ENCODE results near the gene ZRANB3. TPM values are rescaled to one million over a fixed set of nuclear protein-coding genes. Genes with fewer than 3 reads are reported as not detected.

Gene ZRANB3
- total RNA-seq, 1 donor from 2014 or later: 8.9 TPM

DNA sequence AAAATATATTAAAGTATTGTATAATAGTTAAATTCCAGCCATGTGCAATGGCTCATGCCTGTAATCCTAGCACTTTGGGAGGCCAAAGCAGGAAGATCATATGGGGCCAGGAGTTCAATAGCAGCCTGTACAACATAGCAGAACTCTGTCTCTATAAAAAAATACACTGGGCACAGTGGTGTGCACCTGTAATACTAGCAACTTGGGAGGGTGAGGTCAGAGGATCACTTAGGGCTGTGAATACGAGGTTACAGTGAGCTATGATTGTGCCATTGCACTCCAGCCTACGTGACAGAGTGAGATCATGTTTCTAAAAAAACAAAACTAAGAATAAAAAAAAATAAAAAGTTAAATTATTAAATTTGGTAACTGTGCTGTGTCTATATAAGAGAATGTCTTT lies 36.1 kb downstream of the ZRANB3 start:
- no peaks in the 10 kb centered on the region for H3K36me3 ChIP-seq (ENCODE audit: insufficient read depth, low read length)
- Mint-ChIP-seq H3K4me1 (ENCODE audit: low read depth, unreplicated experiment) (peaks cover 9% of the 10 kb centered on the region), H3K27me3 (ENCODE audit: low read depth, unreplicated experiment) (no peaks in the 10 kb centered on the region), H3K36me3 (ENCODE audit: low read depth, unreplicated experiment) (peaks cover 11% of the 10 kb centered on the region), H3K9me3 (ENCODE audit: unreplicated experiment) (peaks cover 6% of the 10 kb centered on the region), H3K27ac (ENCODE audit: unreplicated experiment) (no peak overlapping the region), H3K4me3 (ENCODE audit: unreplicated experiment) (no peak overlapping the region)
- H3K4me1 ChIP-seq (ENCODE audit: insufficient read depth, low read length): no peaks in the 10 kb centered on the region
- H3K79me2 ChIP-seq (ENCODE audit: insufficient read depth, low read length): no peaks in the 10 kb centered on the region
- H3K27me3 ChIP-seq (ENCODE audit: insufficient read depth, low read length): no peaks in the 10 kb centered on the region
- no peaks in the 10 kb centered on the region for H4K20me1 ChIP-seq (ENCODE audit: insufficient read depth, low read length)
- FAIRE-seq (no peak), DNase-seq (ENCODE audit: low read depth) (no peak)
- no peak overlapping the region for H3K9ac ChIP-seq (ENCODE audit: low read length)
- no peak overlapping the region for H3K4me2 ChIP-seq (ENCODE audit: low read length)
- no peak overlapping the region for H2AFZ ChIP-seq (ENCODE audit: low read depth, low read length)
- H3K27ac ChIP-seq (ENCODE audit: low read depth, low read length): no peak overlapping the region
- TF ChIP-seq, protein P1, sequence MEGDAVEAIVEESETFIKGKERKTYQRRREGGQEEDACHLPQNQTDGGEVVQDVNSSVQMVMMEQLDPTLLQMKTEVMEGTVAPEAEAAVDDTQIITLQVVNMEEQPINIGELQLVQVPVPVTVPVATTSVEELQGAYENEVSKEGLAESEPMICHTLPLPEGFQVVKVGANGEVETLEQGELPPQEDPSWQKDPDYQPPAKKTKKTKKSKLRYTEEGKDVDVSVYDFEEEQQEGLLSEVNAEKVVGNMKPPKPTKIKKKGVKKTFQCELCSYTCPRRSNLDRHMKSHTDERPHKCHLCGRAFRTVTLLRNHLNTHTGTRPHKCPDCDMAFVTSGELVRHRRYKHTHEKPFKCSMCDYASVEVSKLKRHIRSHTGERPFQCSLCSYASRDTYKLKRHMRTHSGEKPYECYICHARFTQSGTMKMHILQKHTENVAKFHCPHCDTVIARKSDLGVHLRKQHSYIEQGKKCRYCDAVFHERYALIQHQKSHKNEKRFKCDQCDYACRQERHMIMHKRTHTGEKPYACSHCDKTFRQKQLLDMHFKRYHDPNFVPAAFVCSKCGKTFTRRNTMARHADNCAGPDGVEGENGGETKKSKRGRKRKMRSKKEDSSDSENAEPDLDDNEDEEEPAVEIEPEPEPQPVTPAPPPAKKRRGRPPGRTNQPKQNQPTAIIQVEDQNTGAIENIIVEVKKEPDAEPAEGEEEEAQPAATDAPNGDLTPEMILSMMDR (IDR thresholded peaks at IDR 0.05; ENCODE audit: insufficient read depth, low read depth, low read length): no peak
- TF ChIP-seq EZH2 (IDR thresholded peaks at IDR 0.05; ENCODE audit: insufficient read depth, low read length): no peak
- no peak overlapping the region for H3K4me3 ChIP-seq (ENCODE audit: insufficient read depth, low read depth, low read length)
- no peaks in the 10 kb centered on the region for H3K9me3 ChIP-seq (ENCODE audit: insufficient read depth, low read depth, low read length)

DNA sequence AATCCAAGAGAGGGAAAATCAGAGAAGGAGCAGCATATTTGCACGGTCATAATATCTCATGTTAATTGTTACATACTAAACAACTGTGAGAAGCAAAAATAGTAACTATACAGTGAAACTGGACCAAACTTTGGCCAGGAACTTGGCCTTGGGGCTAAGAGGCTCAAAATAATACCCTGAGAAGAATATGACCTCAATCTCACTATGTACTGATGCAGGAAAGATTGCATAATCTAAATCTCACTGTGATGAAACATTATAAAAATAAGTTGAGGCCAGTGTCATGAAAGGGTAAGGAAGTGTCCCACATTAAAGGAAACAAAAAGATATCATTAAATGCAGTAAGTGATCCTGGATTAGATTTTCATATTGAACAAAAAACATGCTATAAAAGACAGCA lies 36.5 kb downstream of the ZRANB3 start:
- peaks cover 6% of the 10 kb centered on the region for H3K9me3 Mint-ChIP-seq (ENCODE audit: unreplicated experiment)
- no peak overlapping the region for H2AFZ ChIP-seq (ENCODE audit: low read depth, low read length)
- H3K27ac ChIP-seq (ENCODE audit: low read depth, low read length): no peak overlapping the region
- no peak for FAIRE-seq
- H3K4me1 Mint-ChIP-seq (ENCODE audit: low read depth, unreplicated experiment): peaks cover 11% of the 10 kb centered on the region
- H3K9me3 ChIP-seq (ENCODE audit: insufficient read depth, low read depth, low read length): no peaks in the 10 kb centered on the region
- no peaks in the 10 kb centered on the region for H3K27me3 Mint-ChIP-seq (ENCODE audit: low read depth, unreplicated experiment)
- no peak overlapping the region for H3K4me2 ChIP-seq (ENCODE audit: low read length)
- no peak overlapping the region for H3K27ac Mint-ChIP-seq (ENCODE audit: unreplicated experiment)
- TF ChIP-seq, protein P1 (IDR thresholded peaks at IDR 0.05; ENCODE audit: insufficient read depth, low read depth, low read length): no peak
- TF ChIP-seq EZH2 (IDR thresholded peaks at IDR 0.05; ENCODE audit: insufficient read depth, low read length): no peak
- H3K9ac ChIP-seq (ENCODE audit: low read length): no peak overlapping the region
- no peaks in the 10 kb centered on the region for H3K27me3 ChIP-seq (ENCODE audit: insufficient read depth, low read length)
- H3K36me3 ChIP-seq (ENCODE audit: insufficient read depth, low read length): no peaks in the 10 kb centered on the region
- no peak for DNase-seq (ENCODE audit: low read depth)
- no peaks in the 10 kb centered on the region for H4K20me1 ChIP-seq (ENCODE audit: insufficient read depth, low read length)
- peaks cover 11% of the 10 kb centered on the region for H3K36me3 Mint-ChIP-seq (ENCODE audit: low read depth, unreplicated experiment)
- H3K4me3 Mint-ChIP-seq (ENCODE audit: unreplicated experiment): no peak overlapping the region
- H3K79me2 ChIP-seq (ENCODE audit: insufficient read depth, low read length): no peaks in the 10 kb centered on the region
- H3K4me1 ChIP-seq (ENCODE audit: insufficient read depth, low read length): no peaks in the 10 kb centered on the region
- no peak overlapping the region for H3K4me3 ChIP-seq (ENCODE audit: insufficient read depth, low read depth, low read length)

DNA sequence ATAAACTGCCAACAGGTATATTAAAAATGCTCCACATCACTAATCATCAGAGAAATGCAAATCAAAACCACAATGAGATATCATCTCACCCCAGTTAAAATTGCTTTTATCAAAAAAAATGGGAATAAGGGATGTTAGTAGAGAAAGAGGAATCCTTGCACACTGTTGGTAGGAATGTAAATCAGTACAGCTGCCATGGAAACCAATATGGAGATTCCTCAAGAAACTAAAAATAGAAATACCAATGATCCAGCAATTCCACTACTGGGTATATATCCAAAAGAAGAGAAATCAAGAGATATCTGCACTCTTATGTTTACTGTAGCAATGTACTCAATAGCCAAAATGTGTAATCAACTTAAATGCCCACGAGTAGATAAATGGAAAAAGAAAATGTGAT lies 40.6 kb downstream of the ZRANB3 start:
- H3K36me3 Mint-ChIP-seq (ENCODE audit: low read depth, unreplicated experiment): peaks cover 13% of the 10 kb centered on the region
- H3K27ac Mint-ChIP-seq (ENCODE audit: unreplicated experiment): peak overlapping the region; percentile 87
- H3K36me3 ChIP-seq (ENCODE audit: insufficient read depth, low read length): no peaks in the 10 kb centered on the region
- no peaks in the 10 kb centered on the region for H3K79me2 ChIP-seq (ENCODE audit: insufficient read depth, low read length)
- no peak overlapping the region for H3K9ac ChIP-seq (ENCODE audit: low read length)
- no peak overlapping the region for H3K4me3 ChIP-seq (ENCODE audit: insufficient read depth, low read depth, low read length)
- no peaks in the 10 kb centered on the region for H4K20me1 ChIP-seq (ENCODE audit: insufficient read depth, low read length)
- no peaks in the 10 kb centered on the region for H3K27me3 ChIP-seq (ENCODE audit: insufficient read depth, low read length)
- no peak overlapping the region for H2AFZ ChIP-seq (ENCODE audit: low read depth, low read length)
- H3K27ac ChIP-seq (ENCODE audit: low read depth, low read length): no peak overlapping the region
- DNase-seq (ENCODE audit: low read depth): peak; percentile 60
- H3K4me1 ChIP-seq (ENCODE audit: insufficient read depth, low read length): no peaks in the 10 kb centered on the region
- peaks cover 11% of the 10 kb centered on the region for H3K4me1 Mint-ChIP-seq (ENCODE audit: low read depth, unreplicated experiment)
- H3K4me3 Mint-ChIP-seq (ENCODE audit: unreplicated experiment): no peak overlapping the region
- H3K4me2 ChIP-seq (ENCODE audit: low read length): no peak overlapping the region
- H3K9me3 ChIP-seq (ENCODE audit: insufficient read depth, low read depth, low read length): no peaks in the 10 kb centered on the region
- FAIRE-seq: no peak
- TF ChIP-seq EZH2 (IDR thresholded peaks at IDR 0.05; ENCODE audit: insufficient read depth, low read length): no peak
- TF ChIP-seq, protein P1 (IDR thresholded peaks at IDR 0.05; ENCODE audit: insufficient read depth, low read depth, low read length): no peak
- peaks cover 7% of the 10 kb centered on the region for H3K9me3 Mint-ChIP-seq (ENCODE audit: unreplicated experiment)
- H3K27me3 Mint-ChIP-seq (ENCODE audit: low read depth, unreplicated experiment): no peaks in the 10 kb centered on the region
